Thoracic aorta (tissue), 2 donors: ENCODE data around the gene AP1AR. TPM values are rescaled to one million over a fixed set of nuclear protein-coding genes. Genes with fewer than 3 reads are reported as not detected.
"Not testable (repeated sequence)": the region's sequence is repeated elsewhere in the genome, so short reads cannot be mapped to it uniquely, and the experiment has no call there.

Experiments used
- ATAC-seq: fragments of 150-250 bp; one replicate; pipeline ENCODE4 v1.8.0; 2017; ENCODE audit warnings: low read depth; ENCODE audit not compliant: insufficient number of reproducible peaks, low FRiP score
- DNase-seq: peaks from one replicate; pipeline ENCODE4 v3.0.0-alpha.2; 2020; ENCODE audit warnings: low spot score
- H3K27ac ChIP-seq, 2 donors: fragments of 200-600 bp; sonication (generic); 1 replicate in 1 of 2; 2 replicates in 1 of 2; pipeline ENCODE4 v1.5.1; 2016; ENCODE audit warnings: mild to moderate bottlenecking in 2 of 2, moderate library complexity in 2 of 2
- H3K27me3 ChIP-seq: fragments of 200-600 bp; sonication (generic); replicated peaks from 2 replicates; pipeline ENCODE4 v1.6.0; 2016; ENCODE audit warnings: mild to moderate bottlenecking; ENCODE audit not compliant: insufficient read depth
- H3K36me3 ChIP-seq: fragments of 200-600 bp; sonication (generic); one replicate; pipeline ENCODE4 v1.5.1; 2016
- H3K4me1 ChIP-seq, 2 donors: fragments of 200-600 bp; sonication (generic); 1 replicate in 1 of 2; 2 replicates in 1 of 2; pipeline versions ENCODE4 v1.5.1 to v1.6.0; 2016; ENCODE audit warnings: low read depth in 2 of 2, mild to moderate bottlenecking in 1 of 2; ENCODE audit not compliant: control insufficient read depth in 1 of 2
- H3K4me3 ChIP-seq: fragments of 200-600 bp; sonication (generic); 2 replicates; pipeline ENCODE4 v1.5.1; 2016; ENCODE audit warnings: mild to moderate bottlenecking
- H3K9me3 ChIP-seq: fragments of 200-600 bp; sonication (generic); 2 replicates; pipeline ENCODE4 v1.5.1; 2016
- total RNA-seq, 2 donors: library from RNA; depleted of rRNA; stranded (reverse); fragments of >200 nt; gene quantifications; one replicate each; pipeline versions ENCODE4 v1.1.0 to v1.2.3, GENCODE V29; 2016
- TF ChIP-seq, protein P1 (sequence below): fragments of 200-600 bp; sonication (generic); IDR thresholded peaks from one replicate; pipeline ENCODE4 v1.5.1; 2019; ENCODE audit warnings: antibody characterized with exemption

AP1AR gene
- total RNA-seq, 2 donors from 2014 or later = 10.0 to 27.9 TPM

DNA sequence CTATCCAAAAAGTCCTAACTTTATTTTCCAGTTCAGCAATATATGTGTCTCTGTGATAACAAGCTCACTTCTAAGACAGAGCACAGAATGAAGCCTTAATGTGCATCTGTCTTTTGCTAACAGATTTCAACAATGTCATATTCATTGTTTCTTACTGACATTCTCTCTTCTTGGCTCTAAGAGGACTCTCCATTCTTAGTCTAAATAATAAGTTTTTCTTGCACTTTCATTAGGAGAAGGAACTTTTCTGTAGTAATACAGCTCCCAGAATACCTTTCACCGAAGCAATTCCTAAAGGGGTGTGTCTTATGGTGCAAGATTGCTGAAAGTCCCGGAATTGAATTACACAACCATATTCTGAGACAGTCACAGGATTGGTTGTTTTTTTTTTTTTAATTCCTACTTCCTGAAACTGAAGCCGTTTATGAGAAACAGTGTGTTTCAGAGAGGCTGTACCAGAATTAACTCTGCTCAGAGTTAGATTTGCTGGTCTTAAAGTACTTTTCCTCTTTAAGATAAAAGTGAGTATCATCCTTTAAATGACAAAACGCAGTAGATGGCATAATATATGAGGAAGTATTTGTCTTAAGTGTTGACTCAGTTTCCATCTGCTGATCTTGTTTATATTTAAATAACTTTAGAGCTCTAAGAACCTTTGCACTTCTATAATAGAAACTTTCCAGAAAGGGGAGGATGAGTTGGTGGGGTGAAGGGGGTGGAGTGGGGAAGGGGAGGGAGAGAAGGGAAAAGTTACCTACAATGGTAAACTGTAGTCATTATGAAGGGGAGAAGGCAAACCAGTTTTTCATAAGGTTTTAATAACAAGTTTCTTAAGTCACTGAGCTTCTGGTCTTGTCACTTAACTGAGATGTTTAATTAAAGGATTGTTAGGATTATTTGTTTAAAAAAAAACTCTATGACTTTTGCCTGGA lies 65.6 kb downstream of the AP1AR start, which contains the start of gene ALPK1:
Gene ALPK1 (plus strand): TSS at position 421 of the 932 bp plus-strand sequence.
- Histone ChIP-seq H3K4me3 (peak within 1 kb of the TSS; percentile 73), H3K27me3 (no peaks in the 10 kb centered on the region), H3K4me1 (peaks cover 16 to 21% of the 10 kb centered on the region in 2 donors), H3K36me3 (peaks cover 4% of the 10 kb centered on the region), H3K9me3 (no peaks in the 10 kb centered on the region), H3K27ac (peak within 1 kb of the TSS; percentile 75 to 78)
- ATAC-seq = peak; percentile 99
- TF ChIP-seq, protein P1, sequence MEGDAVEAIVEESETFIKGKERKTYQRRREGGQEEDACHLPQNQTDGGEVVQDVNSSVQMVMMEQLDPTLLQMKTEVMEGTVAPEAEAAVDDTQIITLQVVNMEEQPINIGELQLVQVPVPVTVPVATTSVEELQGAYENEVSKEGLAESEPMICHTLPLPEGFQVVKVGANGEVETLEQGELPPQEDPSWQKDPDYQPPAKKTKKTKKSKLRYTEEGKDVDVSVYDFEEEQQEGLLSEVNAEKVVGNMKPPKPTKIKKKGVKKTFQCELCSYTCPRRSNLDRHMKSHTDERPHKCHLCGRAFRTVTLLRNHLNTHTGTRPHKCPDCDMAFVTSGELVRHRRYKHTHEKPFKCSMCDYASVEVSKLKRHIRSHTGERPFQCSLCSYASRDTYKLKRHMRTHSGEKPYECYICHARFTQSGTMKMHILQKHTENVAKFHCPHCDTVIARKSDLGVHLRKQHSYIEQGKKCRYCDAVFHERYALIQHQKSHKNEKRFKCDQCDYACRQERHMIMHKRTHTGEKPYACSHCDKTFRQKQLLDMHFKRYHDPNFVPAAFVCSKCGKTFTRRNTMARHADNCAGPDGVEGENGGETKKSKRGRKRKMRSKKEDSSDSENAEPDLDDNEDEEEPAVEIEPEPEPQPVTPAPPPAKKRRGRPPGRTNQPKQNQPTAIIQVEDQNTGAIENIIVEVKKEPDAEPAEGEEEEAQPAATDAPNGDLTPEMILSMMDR = no peak
- DNase-seq = no peak

DNA sequence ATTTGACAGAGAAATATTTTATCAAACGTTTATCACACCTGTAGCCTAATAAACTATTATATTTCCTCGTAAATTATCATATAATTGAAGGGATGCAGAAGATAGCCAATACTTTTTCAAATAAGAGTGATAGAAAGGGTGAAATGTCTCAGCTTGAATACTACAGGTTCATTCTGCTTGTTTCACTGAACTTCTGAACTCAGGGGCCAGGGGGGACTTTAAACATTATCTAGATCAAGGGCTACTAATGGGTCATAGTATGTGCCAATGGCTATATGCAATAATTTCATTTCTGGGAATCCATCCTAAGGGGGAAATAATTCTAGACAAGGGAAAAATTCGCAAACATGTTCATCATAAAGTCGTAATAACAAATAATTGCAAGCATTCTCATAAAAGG lies 68.1 kb downstream of the AP1AR start:
- ATAC-seq (no peak), DNase-seq (no peak)
- no peak overlapping the region for H3K4me3 ChIP-seq
- H3K4me1 ChIP-seq = peaks cover 16 to 21% of the 10 kb centered on the region in 2 donors
- H3K27me3 ChIP-seq = no peaks in the 10 kb centered on the region
- TF ChIP-seq, protein P1 = no peak
- H3K9me3 ChIP-seq = no peaks in the 10 kb centered on the region
- H3K36me3 ChIP-seq = peaks cover 4% of the 10 kb centered on the region
- no peak overlapping the region for H3K27ac ChIP-seq

DNA sequence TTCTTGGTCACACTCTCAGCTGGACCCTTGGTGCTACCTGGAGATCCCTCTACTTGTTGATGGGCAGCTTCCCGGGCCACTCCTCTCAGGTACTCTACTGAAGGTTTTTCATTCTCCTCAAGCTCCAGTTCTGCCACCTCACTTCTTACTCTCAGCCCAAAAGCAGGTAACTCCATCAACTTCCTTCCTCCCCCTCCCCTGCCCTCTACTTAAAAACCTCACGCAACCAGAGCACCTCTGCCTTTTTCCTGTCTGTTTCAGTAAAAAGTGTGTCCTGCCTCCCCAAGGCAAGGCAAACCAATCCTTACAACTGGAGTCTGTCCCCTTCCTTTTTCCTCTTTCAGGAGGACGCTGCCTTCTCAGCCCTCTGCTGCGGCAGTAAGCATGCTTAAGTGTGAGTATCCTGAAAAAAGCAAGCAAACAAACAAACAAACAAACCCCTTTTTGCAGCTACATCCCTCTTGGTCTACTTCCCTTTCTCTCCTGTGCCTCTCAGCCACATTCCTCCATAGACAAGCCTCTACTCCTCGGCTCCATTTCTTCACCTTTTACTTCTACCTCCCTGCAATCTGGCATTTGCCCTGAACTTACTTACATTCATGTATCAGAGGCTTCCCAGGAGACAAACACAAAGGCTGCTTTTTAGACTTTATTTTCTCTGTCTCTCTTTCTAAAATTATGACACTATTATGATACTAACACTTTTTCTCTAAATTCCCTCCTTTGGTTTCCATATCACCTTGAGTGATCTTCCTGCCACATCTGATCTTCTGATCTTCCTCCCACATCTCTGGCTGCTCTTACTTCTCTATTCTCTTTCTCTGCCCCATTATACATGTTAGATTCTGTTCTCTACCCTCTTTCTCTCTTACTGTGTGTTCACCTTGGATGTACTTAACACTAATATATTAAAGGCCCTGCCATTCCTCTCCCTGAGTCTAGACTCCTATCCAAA lies 71.0 kb downstream of the AP1AR start:
- TF ChIP-seq, protein P1 = no peak
- Histone ChIP-seq H3K36me3 (peaks cover 4% of the 10 kb centered on the region), H3K27ac (no peak overlapping the region), H3K4me3 (no peak overlapping the region), H3K9me3 (no peaks in the 10 kb centered on the region), H3K4me1 (peaks cover 13 to 21% of the 10 kb centered on the region in 2 donors), H3K27me3 (no peaks in the 10 kb centered on the region)
- ATAC-seq (no peak), DNase-seq (no peak)

DNA sequence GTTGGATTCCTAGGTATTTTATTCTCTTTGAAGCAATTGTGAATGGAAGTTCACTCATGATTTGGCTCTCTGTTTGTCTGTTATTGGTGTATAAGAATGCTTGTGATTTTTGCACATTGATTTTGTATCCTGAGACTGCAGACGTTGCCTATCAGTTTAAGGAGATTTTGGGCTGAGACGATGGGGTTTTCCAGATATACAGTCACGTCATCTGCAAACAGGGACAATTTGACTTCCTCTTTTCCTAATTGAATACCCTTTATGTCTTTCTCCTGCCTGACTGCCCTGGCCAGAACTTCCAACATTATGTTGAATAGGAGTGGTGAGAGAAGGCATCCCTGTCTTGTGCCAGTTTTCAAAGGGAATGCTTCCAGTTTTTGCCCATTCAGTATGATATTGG lies 73.9 kb downstream of the AP1AR start:
- H3K4me3 ChIP-seq, H3K36me3 ChIP-seq, H3K4me1 ChIP-seq, ATAC-seq, H3K9me3 ChIP-seq, H3K27me3 ChIP-seq, H3K27ac ChIP-seq, DNase-seq: not testable (repeated sequence)

DNA sequence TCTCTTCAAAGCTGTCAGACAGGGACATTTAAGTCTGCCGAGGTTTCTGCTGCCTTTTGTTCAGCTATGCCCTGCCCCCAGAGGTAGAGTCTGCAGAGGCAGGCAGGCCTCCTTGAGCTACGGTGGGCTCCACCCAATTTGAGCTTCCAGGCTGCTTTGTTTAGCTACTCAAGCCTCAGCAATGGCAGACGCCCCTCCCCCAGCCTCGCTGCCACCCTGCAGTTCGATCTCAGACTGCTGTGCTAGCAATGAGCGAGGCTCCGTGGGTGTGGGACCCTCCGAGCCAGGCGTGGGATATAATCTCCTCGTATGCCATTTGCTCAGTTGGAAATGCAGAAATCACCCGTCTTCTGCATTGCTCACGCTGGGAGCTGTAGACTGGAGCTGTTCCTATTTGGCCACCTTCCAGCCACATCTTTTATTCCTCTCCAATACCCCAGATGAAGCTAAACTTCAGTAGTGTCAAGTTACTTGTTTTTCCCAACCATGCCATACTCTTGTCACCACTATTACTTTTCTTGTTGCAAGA lies 77.7 kb downstream of the AP1AR start:
- not testable (repeated sequence) for ATAC-seq, H3K9me3 ChIP-seq, DNase-seq, H3K4me1 ChIP-seq, H3K27me3 ChIP-seq, H3K27ac ChIP-seq, H3K36me3 ChIP-seq
- peak overlapping the region; percentile 42 for H3K4me3 ChIP-seq
